Stimulated activated CD4-positive, alpha-beta T cell treated with anti-CD3 and anti-CD28 coated beads, Interleukin-4, amount 100 ng/mL, for 1 hour (primary cell): ENCODE measurements around the gene SLC30A3.
"Not testable (repeated sequence)": the region's sequence is repeated elsewhere in the genome, so short reads cannot be mapped to it uniquely, and the experiment has no call there.

ENCODE experiments used
- DNase-seq: peaks from one replicate; pipeline ENCODE4 v3.0.0-alpha.2; 2020

SLC30A3 gene

DNA sequence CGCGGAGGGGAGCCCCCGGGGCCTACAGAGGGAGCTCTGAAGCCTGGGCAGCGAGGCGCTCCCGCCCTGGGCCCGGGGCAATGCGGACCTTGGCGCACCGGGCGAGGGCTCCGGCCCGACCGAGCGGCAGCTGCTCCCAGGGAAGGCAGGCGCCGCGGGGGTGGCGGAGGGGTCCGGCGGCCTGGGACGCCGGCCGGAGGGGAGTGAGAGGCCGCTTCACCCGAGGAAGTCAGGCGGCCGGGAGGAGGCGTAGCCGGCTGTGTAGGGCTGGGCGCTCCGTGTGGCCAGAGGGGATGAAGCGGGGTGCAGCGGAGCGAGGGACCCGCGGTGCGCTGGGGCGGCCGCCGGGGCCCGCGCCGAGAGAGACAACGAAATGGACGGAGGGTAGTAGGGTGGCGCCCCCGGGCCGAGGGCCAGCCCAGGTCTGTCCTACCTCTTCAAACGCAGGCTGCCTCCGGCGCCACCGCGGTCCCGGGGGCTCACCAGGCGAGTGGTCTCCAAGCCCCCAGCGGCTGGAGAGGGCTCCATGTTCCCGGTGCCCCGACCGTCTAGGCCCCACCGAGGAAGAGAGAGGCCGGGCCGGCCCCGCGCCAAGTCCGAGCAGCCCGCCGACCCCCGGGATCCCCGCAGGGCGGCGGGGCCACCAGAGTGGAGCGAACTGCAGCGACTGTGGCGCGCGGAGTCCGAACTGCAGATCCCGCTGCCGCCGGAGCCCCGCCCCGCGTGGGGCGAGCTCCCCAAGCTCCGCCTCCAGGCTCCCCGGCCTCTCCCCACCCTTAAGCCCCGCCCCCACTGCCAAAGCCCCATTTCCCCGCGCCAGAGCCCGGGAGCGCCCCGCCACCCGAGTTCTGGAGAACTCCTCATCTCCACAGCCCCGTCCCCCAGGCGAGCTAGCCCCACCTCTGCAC is at the start of gene SLC30A3:
Gene SLC30A3 (minus strand): TSS at position 669 of the 908 bp plus-strand sequence. CDS start 141 bp downstream, at position 528.
- peak; percentile 73 for DNase-seq

DNA sequence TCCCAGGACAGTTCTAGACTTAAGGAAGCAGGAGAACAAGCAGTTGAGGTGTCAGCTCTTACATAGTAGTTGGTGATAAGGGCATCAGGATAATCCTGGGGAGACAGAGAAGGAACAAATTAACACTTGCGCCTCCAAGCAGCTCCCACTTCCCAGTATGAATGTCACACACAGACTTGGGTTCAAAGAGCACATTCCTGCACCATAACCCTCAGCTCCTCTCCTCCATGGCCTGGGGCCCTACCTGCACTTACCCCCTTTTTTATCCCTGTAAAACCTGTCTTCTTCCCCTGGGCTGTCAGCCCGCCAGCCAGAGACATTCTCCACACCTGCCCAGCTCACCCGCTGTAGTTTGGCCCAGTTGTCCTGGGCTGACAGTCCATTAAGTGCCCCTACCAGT is 49.3 kb upstream of the SLC30A3 start:
- DNase-seq, result no peak

- no peak for DNase-seq
These were observed 46.8 kb upstream of the SLC30A3 start for GRCh38 chr2:27309651-27310050.

DNA sequence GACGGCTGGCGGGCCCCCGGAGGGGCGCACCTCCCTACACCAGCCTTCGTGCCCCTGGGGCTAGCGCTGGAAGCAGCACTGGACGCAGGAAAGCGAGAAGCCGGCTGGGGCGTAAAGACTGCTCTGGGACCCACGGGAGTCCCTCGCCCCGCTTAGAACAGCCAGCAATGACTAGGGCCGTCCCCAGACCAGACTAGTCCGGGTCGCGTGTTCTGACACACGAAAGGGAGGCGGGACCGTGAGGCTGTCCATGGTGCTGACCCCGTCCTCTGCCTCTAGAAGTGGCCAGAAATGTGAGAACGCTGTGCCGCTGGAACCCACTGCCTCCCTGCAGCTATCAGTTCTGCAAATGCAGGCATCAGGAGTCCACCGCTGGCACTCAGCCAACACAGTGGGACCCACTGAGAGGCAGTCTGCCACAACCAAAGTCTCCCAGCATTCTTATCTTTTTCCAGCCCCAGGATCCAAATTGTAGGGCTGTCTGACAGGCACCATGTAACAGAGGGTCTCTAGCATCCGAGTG is 45.6 kb upstream of the SLC30A3 start, which contains the start of gene UCN:
Gene UCN (minus strand): TSS at position 87 of the 523 bp plus-strand sequence. CDS start 550 bp downstream, outside the sequence.
- no peak for DNase-seq

DNA sequence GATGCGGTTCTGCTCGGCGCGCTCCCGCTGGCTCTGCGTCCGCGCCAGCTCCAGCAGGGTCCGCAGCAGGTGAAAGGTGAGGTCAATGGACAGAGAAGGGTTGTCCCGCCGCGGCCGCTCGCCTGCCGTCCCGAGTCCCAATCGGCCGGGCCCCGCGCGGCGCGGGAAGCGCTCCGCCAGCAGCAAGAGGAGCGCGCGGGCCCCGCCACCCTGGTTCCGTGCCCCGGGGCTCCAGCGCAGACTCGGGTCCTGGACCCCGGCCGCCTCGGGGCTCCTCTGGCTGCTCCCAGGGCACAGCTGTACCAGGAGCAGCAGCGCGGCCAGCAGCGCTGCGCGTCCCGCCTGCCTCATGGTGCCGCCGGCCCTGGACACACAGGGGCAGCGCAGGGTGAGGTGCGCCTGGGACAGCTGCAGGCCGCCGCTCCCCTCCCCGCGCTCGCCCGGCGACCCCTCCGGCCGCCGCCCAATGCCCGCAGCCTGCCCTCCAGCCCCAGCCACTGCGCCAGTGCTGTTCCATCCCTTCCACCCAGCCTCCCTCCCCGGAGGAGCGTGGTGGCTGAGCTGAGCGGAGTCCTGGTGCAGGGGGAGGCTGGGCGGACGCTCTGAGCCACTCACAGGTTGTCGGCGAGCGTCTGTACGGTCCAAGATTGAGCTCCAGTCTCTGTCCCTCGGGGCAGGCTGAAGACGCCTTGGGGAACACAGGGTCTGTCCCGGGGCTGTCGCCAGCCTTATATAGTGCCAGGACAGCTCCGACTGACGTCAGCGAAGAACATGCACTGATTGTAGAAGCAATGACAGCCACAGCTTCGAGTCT is 44.9 kb upstream of the SLC30A3 start:
- no peak for DNase-seq

DNA sequence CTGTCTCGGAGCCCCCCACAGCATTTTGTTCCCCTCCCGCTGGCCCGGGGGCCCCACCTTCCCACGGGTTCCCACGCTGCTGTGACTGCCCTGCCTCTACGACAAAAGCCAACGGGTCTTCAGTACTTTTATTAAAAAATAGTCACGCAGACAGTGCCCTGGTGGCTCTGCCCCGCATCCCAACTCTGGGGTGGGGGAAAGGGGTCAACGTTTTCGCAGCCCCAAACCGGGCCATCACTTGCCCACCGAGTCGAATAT is 44.4 kb upstream of the SLC30A3 start:
- no peak for DNase-seq

DNA sequence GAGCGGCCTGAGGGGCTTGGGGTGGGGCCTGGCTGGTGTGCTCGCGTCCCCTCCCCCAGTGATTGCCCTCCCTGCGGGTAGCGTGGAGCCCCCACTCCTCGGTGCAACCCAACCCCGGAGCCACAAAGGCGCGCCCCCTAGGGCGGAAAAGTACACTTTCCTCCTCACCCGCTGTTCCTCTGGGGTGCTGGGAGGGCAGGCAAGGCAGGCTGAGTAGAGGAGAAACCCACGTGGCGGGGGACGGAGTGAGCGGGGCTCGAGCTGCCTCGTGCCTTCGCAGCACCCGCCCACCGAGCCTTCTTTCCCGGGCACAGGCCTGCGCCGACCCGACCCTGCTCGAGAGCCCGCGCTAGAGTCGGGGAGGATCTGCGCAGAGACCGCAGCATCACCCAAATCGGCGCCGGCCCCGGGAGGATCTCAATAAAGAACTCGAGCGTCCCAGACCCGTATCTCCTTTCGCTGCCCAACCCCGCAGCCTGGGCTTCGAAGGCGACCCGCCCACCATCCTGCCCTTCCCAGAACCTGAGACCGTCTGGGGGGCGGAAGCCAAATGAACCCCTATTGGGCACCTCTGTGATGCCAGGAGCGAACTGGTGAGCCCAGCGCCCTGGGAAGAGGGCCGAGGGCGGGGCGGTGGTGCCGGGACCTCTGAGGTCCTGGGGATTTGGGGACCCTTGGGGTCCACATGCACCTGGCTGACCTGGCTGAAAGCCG is 43.9 kb upstream of the SLC30A3 start:
- peak; percentile 51 for DNase-seq

DNA sequence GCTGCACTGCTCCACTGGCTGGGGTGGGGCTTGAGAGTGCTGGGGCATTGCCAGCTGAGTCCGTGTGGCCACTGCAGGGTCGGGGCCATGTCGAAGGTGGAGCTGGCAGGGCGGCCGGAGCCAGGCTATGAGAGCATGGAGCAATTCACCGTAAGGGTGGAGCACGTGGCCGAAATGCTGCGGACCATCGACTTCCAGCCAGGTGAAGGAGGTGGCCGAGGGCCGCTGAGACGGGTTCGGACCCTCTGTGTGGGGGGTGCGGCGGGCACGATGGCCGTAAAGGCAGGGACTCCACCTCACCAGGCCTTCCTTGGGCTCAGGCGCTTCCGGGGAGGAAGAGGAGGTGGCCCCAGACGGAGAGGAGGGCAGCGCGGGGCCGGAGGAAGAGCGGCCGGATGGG is 43.3 kb upstream of the SLC30A3 start:
- DNase-seq, result no peak

GRCh38 chr2:27305516-27305915 is 42.7 kb upstream of the SLC30A3 start:
- no peak for DNase-seq

- DNase-seq, result no peak
These were observed 41.8 kb upstream of the SLC30A3 start for GRCh38 chr2:27304488-27305240.

GRCh38 chr2:27303093-27304025 is 40.5 kb upstream of the SLC30A3 start:
- no peak for DNase-seq

DNA sequence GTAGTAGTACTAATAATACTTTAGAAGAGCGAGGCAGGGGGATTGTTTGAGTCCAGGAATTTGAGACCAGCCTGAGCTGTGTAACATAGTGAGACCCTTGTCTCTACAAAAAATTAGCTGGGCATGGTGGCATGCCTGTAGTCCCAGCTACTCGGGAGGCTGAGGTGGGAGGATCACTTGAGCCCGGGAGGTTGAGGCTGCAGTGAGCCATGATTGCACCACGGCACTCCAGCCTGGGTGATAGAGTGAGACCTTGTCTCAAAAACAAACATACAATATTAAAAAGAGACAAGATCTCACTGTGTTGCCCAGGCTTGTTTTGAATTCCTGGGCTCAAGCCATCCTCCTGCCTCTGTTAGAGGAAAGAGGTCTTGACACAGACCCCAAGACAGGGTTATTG is 37.8 kb upstream of the SLC30A3 start:
- DNase-seq, result not testable (repeated sequence)

GRCh38 chr2:27298391-27299080 is 35.7 kb upstream of the SLC30A3 start:
- DNase-seq, result no peak

DNA sequence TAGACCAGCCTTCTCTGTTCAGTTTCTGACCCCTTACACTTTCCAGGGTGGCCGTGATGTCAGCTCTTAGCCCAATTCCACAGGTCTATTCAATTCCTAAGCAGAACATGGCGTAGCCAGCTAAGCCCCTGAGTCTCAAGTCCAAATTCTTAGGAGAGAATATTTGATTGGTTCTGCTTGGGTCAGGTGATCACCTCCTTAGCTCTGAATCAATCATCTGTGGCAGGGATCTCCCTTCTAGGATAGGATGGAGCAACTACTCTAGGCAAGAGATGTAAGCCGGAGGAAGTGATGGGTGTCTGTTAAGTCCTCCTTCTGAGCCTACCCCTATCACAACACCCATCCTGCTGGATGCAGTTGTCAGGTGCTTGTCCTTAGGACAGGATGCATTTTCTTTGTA is 34.3 kb upstream of the SLC30A3 start:
- no peak for DNase-seq

DNA sequence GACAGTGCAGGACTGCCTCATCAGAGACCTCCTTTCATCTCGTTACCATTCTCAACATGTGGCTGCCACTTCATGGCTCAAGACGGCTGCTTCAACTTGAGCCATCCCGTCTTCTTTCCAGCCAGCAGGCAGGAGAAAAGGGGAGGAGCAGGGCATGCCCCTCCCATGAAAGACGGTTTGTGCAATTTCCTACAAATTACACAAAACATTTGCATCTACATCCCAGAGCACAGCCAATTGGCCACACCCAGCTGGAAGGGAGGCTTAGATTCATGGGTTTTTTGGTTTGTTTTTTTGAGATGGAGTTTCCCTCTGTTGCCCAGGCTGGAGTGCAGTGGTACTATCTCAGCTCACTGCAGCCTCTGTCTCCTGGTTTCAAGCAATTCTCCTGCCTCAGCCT is 33.6 kb upstream of the SLC30A3 start:
- no peak for DNase-seq

DNA sequence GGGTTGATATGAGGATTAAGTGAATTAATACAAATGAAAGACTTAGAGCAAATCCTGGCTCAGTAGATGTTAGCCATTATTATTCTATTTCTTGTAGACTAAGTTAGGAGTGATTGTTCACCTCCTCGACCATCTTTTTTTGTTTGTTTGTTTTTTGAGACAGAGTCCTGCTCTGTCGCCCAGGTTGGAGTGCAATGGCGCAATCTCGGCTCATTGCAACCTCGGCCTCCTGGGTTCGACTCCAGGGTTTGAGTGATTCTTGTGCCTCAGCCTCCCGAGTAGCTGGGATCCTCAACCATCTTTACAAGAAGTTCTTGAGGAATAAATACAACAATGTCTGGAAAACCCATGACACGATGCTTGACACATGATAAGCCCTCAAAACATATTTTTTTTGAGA is 32.1 kb upstream of the SLC30A3 start:
- no peak for DNase-seq

- DNase-seq, result no peak
These were observed 29.0 kb upstream of the SLC30A3 start for GRCh38 chr2:27291865-27292264.

- DNase-seq, result no peak
These were observed 27.7 kb upstream of the SLC30A3 start for GRCh38 chr2:27290549-27290948.

GRCh38 chr2:27288610-27289009 is 25.8 kb upstream of the SLC30A3 start:
- no peak for DNase-seq

GRCh38 chr2:27285481-27285880 is 22.6 kb upstream of the SLC30A3 start:
- no peak for DNase-seq

DNA sequence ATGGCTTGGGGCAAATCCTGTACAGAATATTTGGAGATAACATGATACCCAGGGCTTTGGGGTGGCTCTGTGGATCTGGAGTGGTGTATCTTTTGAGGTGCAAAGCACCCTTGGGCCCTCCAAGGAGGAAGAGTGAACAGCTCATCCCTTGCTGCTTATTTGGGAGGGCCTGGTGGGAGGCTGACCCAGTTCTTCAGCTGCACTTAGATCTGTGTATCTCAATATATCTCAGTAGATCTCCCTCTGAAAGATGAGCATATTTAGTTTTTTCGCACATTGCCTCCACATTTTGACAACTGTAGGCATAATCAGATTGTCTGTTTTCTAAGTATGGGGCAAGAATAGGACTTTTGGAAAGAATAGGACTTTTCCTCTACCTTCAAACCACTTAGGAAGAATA is 22.1 kb upstream of the SLC30A3 start:
- DNase-seq, result no peak
